ENCODE results near the gene TRPV3. TPM values are rescaled to one million over a fixed set of nuclear protein-coding genes. Genes with fewer than 3 reads are reported as not detected.

Gene TRPV3
- total and polyA plus RNA-seq, 2 experiments from 2014 or later, result 0.15 to 0.69 TPM

DNA sequence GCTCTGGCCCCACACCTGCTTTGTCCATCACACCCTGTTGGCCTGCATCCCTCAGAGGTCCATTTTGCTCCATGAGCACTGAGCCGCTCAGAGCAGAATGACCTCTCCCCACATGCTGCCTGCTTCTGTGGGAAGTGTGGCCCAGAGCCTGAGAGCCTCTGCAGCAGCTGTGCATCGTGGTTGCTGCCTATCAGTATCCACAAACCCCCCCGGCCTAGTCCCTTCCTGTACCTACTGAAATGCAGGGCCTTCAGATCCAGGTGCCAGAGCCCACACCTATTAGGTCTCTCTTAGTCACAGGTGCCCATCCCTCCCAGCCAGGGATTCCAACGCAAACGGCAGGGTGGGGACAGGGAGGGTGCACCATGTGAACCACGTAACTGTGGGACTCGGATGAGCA lies 16.6 kb upstream of the TRPV3 start (continued):
- TF ChIP-seq, protein P1, sequence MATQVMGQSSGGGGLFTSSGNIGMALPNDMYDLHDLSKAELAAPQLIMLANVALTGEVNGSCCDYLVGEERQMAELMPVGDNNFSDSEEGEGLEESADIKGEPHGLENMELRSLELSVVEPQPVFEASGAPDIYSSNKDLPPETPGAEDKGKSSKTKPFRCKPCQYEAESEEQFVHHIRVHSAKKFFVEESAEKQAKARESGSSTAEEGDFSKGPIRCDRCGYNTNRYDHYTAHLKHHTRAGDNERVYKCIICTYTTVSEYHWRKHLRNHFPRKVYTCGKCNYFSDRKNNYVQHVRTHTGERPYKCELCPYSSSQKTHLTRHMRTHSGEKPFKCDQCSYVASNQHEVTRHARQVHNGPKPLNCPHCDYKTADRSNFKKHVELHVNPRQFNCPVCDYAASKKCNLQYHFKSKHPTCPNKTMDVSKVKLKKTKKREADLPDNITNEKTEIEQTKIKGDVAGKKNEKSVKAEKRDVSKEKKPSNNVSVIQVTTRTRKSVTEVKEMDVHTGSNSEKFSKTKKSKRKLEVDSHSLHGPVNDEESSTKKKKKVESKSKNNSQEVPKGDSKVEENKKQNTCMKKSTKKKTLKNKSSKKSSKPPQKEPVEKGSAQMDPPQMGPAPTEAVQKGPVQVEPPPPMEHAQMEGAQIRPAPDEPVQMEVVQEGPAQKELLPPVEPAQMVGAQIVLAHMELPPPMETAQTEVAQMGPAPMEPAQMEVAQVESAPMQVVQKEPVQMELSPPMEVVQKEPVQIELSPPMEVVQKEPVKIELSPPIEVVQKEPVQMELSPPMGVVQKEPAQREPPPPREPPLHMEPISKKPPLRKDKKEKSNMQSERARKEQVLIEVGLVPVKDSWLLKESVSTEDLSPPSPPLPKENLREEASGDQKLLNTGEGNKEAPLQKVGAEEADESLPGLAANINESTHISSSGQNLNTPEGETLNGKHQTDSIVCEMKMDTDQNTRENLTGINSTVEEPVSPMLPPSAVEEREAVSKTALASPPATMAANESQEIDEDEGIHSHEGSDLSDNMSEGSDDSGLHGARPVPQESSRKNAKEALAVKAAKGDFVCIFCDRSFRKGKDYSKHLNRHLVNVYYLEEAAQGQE (IDR thresholded peaks at IDR 0.05; ENCODE audit: unreplicated experiment), result no peak
- no peak for TF ChIP-seq NANOG (IDR thresholded peaks at IDR 0.05; ENCODE audit: borderline replicate concordance)

DNA sequence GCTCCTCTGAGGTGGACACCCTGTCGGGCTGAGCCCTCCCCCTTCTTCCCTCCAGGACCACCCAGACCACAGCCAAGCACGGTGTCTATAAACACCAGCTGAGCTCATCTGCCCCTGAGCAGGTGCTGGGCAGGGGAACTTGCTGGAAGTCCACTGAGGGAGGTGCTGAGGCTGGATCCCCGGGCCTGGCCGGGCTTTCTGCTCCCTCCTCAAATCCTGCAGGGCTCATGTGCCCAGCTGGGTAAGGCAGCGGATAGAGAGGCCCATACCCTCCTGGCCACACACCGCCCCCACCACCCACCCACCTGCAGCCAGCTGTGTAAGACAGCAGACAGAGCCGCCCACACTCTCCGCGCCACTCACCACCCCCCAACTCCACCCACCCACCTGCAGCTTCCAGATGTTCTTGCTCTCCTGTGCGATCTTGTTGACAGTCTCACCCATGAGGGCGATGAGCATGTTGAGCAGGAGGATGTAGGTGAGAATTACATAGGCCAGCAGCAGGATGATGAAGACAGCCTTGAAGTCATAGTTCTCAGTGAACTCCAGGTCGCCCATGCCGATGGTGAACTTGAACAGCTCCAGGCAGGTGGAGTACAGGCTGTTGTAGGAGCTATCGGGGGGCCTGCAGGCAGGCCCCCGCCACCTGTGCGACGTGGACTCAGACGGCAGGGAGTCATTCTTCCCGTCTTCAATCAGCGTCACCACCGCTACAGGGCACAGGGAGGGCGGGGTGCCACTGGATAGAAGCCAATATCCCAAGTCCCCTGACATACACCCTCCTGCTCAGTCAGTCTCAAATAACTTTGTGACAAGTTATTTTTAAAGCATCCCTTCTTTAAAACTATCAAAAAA lies 15.9 kb upstream of the TRPV3 start:
- Mint-ChIP-seq H3K36me3 (ENCODE audit: low read depth) (peaks cover 20% of the 10 kb centered on the region; the same call in 2 of the 3 replicates), H3K27ac (no peak overlapping the region), H3K4me1 (no peaks in the 10 kb centered on the region), H3K4me3 (no peak overlapping the region), H3K27me3 (ENCODE audit: insufficient read depth, low read depth, poor library complexity) (peaks cover 11% of the 10 kb centered on the region), H3K9me3 (no peaks in the 10 kb centered on the region)
- Histone ChIP-seq H3K36me3 (ENCODE audit: insufficient read depth) (no peaks in the 10 kb centered on the region), H3K27ac (ENCODE audit: low read depth) (no peak overlapping the region), H3F3A (replicated peaks; ENCODE audit: low read depth) (no peaks in the 10 kb centered on the region), H3K4me1 (ENCODE audit: insufficient read depth) (no peaks in the 10 kb centered on the region), H3K79me2 (replicated peaks; ENCODE audit: insufficient read depth) (no peaks in the 10 kb centered on the region), H3K9me2 (ENCODE audit: insufficient read depth) (no peaks in the 10 kb centered on the region), H3K27me3 (ENCODE audit: insufficient read depth) (no peaks in the 10 kb centered on the region), H4K20me1 (replicated peaks; ENCODE audit: insufficient read depth) (no peaks in the 10 kb centered on the region), H3K4me2 (no peak overlapping the region), H2AFZ (no peak overlapping the region), H3K4me3 (no peak overlapping the region)
- DNase-seq (ENCODE audit: low spot score) (no peak), ATAC-seq (no peak)
- TF ChIP-seq EZH2phosphoT487 (IDR thresholded peaks at IDR 0.05; ENCODE audit: unreplicated experiment) (no peak), EZH2 (IDR thresholded peaks at IDR 0.05; ENCODE audit: low read depth, unreplicated experiment) (no peak), STAT1 (IDR thresholded peaks at IDR 0.05; ENCODE audit: unreplicated experiment) (no peak), ZNF331 (CRISPR knock-in tag; IDR thresholded peaks at IDR 0.05; ENCODE audit: low read depth) (no peak), CREB1 (CRISPR knock-in tag; IDR thresholded peaks at IDR 0.05; ENCODE audit: low read depth) (no peak)
- TF ChIP-seq, protein P1 (IDR thresholded peaks at IDR 0.05; ENCODE audit: unreplicated experiment), result no peak
- TF ChIP-seq, protein P2, sequence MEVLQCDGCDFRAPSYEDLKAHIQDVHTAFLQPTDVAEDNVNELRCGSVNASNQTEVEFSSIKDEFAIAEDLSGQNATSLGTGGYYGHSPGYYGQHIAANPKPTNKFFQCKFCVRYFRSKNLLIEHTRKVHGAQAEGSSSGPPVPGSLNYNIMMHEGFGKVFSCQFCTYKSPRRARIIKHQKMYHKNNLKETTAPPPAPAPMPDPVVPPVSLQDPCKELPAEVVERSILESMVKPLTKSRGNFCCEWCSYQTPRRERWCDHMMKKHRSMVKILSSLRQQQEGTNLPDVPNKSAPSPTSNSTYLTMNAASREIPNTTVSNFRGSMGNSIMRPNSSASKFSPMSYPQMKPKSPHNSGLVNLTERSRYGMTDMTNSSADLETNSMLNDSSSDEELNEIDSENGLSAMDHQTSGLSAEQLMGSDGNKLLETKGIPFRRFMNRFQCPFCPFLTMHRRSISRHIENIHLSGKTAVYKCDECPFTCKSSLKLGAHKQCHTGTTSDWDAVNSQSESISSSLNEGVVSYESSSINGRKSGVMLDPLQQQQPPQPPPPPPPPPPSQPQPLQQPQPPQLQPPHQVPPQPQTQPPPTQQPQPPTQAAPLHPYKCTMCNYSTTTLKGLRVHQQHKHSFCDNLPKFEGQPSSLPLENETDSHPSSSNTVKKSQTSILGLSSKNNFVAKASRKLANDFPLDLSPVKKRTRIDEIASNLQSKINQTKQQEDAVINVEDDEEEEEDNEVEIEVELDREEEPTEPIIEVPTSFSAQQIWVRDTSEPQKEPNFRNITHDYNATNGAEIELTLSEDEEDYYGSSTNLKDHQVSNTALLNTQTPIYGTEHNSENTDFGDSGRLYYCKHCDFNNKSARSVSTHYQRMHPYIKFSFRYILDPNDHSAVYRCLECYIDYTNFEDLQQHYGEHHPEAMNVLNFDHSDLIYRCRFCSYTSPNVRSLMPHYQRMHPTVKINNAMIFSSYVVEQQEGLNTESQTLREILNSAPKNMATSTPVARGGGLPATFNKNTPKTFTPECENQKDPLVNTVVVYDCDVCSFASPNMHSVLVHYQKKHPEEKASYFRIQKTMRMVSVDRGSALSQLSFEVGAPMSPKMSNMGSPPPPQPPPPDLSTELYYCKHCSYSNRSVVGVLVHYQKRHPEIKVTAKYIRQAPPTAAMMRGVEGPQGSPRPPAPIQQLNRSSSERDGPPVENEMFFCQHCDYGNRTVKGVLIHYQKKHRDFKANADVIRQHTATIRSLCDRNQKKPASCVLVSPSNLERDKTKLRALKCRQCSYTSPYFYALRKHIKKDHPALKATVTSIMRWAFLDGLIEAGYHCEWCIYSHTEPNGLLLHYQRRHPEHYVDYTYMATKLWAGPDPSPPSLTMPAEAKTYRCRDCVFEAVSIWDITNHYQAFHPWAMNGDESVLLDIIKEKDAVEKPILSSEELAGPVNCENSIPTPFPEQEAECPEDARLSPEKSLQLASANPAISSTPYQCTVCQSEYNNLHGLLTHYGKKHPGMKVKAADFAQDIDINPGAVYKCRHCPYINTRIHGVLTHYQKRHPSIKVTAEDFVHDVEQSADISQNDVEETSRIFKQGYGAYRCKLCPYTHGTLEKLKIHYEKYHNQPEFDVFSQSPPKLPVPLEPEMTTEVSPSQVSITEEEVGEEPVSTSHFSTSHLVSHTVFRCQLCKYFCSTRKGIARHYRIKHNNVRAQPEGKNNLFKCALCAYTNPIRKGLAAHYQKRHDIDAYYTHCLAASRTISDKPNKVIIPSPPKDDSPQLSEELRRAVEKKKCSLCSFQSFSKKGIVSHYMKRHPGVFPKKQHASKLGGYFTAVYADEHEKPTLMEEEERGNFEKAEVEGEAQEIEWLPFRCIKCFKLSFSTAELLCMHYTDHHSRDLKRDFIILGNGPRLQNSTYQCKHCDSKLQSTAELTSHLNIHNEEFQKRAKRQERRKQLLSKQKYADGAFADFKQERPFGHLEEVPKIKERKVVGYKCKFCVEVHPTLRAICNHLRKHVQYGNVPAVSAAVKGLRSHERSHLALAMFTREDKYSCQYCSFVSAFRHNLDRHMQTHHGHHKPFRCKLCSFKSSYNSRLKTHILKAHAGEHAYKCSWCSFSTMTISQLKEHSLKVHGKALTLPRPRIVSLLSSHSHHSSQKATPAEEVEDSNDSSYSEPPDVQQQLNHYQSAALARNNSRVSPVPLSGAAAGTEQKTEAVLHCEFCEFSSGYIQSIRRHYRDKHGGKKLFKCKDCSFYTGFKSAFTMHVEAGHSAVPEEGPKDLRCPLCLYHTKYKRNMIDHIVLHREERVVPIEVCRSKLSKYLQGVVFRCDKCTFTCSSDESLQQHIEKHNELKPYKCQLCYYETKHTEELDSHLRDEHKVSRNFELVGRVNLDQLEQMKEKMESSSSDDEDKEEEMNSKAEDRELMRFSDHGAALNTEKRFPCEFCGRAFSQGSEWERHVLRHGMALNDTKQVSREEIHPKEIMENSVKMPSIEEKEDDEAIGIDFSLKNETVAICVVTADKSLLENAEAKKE (CRISPR knock-in tag; IDR thresholded peaks at IDR 0.05), result no peak
- TF ChIP-seq, protein P3, sequence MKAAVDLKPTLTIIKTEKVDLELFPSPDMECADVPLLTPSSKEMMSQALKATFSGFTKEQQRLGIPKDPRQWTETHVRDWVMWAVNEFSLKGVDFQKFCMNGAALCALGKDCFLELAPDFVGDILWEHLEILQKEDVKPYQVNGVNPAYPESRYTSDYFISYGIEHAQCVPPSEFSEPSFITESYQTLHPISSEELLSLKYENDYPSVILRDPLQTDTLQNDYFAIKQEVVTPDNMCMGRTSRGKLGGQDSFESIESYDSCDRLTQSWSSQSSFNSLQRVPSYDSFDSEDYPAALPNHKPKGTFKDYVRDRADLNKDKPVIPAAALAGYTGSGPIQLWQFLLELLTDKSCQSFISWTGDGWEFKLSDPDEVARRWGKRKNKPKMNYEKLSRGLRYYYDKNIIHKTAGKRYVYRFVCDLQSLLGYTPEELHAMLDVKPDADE (IDR thresholded peaks at IDR 0.05), result no peak
